Naive B cell (primary cell): ENCODE data around the gene CUBN. TPM values are rescaled to one million over a fixed set of nuclear protein-coding genes. Genes with fewer than 3 reads are reported as not detected.

Experiments
- ATAC-seq, 2 donors: fragments of 150-1000 bp; cut with Tn5 transposase; 2 replicates each; pipeline ENCODE4 v1.10.0; 2021; ENCODE audit warnings: low read depth in 2 of 2, mild to moderate bottlenecking in 2 of 2, moderate library complexity in 2 of 2
- DNase-seq: peaks from one replicate; pipeline ENCODE4 v3.0.0; 2022
- H3K27ac Mint-ChIP-seq, 6 donors: one replicate each; pipeline ENCODE4 v1.8.0; 2020 to 2022; ENCODE audit warnings: mild to moderate bottlenecking in 6 of 6, mixed read lengths in 6 of 6, moderate library complexity in 5 of 6, inconsistent platforms in 2 of 6
- H3K27me3 Mint-ChIP-seq, 3 donors: one replicate each; pipeline ENCODE4 v1.8.0; 2021 to 2022; ENCODE audit warnings: mixed read lengths in 3 of 3, mild to moderate bottlenecking in 1 of 3
- H3K36me3 Mint-ChIP-seq, 2 donors: one replicate each; pipeline ENCODE4 v1.8.0; 2020 to 2022; ENCODE audit warnings: mixed read lengths in 2 of 2, inconsistent platforms in 1 of 2, mild to moderate bottlenecking in 1 of 2
- H3K4me1 Mint-ChIP-seq, 3 donors: one replicate each; pipeline ENCODE4 v1.8.0; 2020 to 2022; ENCODE audit warnings: mixed read lengths in 3 of 3, inconsistent platforms in 1 of 3, mild to moderate bottlenecking in 1 of 3, moderate library complexity in 1 of 3
- H3K4me3 Mint-ChIP-seq, 8 donors: one replicate each; pipeline ENCODE4 v1.8.0; 2020 to 2022; ENCODE audit warnings: mild to moderate bottlenecking in 8 of 8, mixed read lengths in 8 of 8, moderate library complexity in 8 of 8, inconsistent platforms in 2 of 8
- H3K9me3 Mint-ChIP-seq, 7 donors: one replicate each; pipeline ENCODE4 v1.8.0; 2020 to 2022; ENCODE audit warnings: mixed read lengths in 7 of 7, mild to moderate bottlenecking in 5 of 7, inconsistent platforms in 2 of 7, moderate library complexity in 1 of 7
- polyA plus RNA-seq, 6 donors: library from polyadenylated mRNA; unstranded; fragments of 300-500 nt; fragmentation: Illumina TruSeq; gene quantifications; one replicate each; pipeline ENCODE4 v1.2.3, GENCODE V29; 2021; ENCODE audit warnings: low read depth in 6 of 6

The CUBN gene
- polyA plus RNA-seq, 6 donors from 2014 or later, result 0.07 to 0.51 (median 0.34) TPM; not detected in 1

DNA sequence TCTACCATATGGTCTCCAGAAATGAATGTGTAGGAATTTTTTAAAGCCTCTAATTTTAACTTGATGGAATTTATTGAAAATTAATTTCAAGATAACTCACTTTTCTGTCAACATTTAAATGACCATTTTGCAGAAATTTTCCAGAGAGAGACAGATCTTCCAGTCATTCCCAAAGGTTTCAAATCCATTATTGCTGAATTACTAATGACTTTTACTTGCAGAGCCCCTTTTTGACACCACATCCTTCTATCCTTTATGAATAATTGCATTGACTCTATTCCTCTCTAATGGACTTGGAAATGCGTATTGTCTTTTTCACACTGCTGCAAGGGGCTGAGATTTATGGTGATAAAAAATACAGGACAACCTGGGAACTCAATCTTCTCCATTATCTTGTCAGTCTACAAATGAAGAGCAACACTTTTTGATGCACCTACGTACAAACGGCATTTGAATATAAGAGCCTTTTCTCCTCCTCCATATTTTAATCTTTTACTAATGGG, 42.7 kb downstream of the CUBN start:
- ATAC-seq, result no peak
- H3K27me3 Mint-ChIP-seq, result no peaks in the 10 kb centered on the region
- no peaks in the 10 kb centered on the region for H3K4me1 Mint-ChIP-seq
- peaks cover 11 to 30% of the 10 kb centered on the region in 2 donors for H3K36me3 Mint-ChIP-seq
- H3K9me3 Mint-ChIP-seq, result no peaks in the 10 kb centered on the region
- no peak overlapping the region for H3K27ac Mint-ChIP-seq
- DNase-seq, result no peak
- H3K4me3 Mint-ChIP-seq, result no peak overlapping the region

DNA sequence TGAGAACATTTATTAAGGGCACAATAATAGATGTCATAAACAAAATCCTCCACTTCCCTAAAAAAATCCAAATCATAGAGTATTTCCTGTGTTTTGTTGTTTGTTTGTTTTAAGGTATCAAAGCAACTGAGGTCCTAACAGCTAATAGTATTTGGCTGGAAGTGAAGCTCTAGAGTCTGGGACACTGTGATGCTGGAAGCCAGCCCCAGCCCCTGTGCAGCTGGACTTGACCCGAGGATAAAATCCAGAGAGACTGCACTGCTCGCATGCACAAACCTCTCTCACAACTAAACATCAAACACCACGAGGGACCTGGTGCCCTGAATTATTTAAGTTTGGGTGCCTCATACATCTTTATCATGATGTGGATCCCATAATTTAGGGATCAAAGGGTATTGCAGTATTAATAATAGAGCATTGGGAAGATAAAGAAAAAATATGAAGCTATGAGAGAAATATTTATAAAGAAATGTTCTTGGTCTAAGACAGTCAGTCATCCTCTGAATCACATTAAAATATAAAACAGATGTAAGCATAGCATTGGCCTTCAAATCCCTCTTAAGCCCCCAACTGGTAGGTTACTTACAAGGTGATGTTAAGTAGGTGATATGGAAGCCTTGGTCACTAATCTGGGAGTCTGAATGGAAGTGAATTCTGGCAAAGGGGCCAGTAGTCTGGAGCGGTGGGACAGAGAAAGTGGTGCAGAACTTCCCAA, 44.4 kb downstream of the CUBN start:
- DNase-seq, result no peak
- Mint-ChIP-seq H3K27ac (no peak overlapping the region), H3K9me3 (no peaks in the 10 kb centered on the region), H3K36me3 (peaks cover 9 to 31% of the 10 kb centered on the region in 2 donors), H3K4me3 (no peak overlapping the region), H3K27me3 (no peaks in the 10 kb centered on the region), H3K4me1 (no peaks in the 10 kb centered on the region)
- ATAC-seq, result no peak

DNA sequence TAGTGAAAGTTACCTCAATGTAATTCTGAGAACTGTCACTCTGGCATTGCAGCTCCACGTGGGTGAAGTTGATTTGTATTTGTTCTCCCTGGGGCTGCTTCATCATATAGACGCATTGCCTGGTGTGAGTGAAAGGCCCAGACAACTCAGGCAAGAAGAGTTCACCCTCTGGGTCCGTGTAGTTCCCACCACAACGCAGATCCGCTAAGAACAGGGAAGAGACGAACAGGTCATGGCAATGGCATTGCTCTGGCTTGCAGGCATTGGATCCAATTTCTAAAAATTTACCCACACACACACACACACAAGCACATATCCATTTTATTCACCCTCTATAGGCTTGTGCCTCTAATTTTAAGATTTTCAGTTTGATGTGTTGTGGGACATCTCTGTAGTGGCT, 45.4 kb downstream of the CUBN start:
- Mint-ChIP-seq H3K9me3 (no peaks in the 10 kb centered on the region), H3K4me3 (no peak overlapping the region), H3K4me1 (no peaks in the 10 kb centered on the region), H3K27ac (no peak overlapping the region), H3K36me3 (peaks cover 16 to 31% of the 10 kb centered on the region in 2 donors), H3K27me3 (no peaks in the 10 kb centered on the region)
- ATAC-seq (no peak), DNase-seq (no peak)

DNA sequence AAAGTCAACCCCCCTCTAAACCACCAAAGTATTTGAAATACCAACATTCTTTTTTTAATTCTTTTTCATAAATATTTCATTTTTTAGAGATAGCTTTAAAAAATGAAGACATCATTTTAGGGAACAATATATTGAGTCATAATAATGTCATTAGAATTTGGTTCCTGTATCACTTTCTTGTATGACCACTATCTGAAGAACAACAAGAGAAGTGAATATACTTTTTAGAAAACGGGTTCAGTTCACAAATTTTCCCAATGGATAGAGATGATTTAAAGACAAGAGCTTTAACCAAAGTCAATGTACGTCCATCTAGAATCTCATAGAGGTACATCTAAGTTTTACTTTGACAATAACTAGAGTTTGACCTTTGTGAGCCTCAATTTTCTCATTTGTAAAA, 48.2 kb downstream of the CUBN start:
- Mint-ChIP-seq H3K4me3 (no peak overlapping the region), H3K4me1 (no peaks in the 10 kb centered on the region), H3K27ac (no peak overlapping the region), H3K9me3 (no peaks in the 10 kb centered on the region), H3K36me3 (peaks cover 16 to 35% of the 10 kb centered on the region in 2 donors), H3K27me3 (no peaks in the 10 kb centered on the region)
- DNase-seq, result no peak
- ATAC-seq, result no peak

DNA sequence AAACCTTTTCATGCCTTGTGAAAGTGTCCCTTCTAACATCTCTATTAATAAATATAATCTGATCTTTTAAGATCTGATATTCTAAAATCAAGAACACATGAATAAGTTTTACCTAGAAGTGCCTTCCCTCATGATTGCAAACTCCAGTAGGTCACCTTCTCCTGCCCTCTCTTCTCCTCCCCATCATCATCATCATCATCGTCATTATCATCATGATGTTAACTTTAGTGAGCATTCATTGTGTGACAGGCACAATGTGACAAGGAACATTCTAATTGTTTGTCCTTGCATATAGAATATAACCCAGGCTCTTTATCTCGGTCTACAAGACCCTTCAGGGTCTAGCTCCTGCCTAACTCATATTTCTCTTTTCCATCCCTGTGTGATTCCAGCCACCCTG, 51.7 kb downstream of the CUBN start:
- Mint-ChIP-seq H3K9me3 (no peaks in the 10 kb centered on the region), H3K27ac (no peak overlapping the region), H3K27me3 (no peaks in the 10 kb centered on the region), H3K4me1 (no peaks in the 10 kb centered on the region), H3K36me3 (peaks cover 7 to 15% of the 10 kb centered on the region in 2 donors), H3K4me3 (no peak overlapping the region)
- DNase-seq (no peak), ATAC-seq (no peak)

DNA sequence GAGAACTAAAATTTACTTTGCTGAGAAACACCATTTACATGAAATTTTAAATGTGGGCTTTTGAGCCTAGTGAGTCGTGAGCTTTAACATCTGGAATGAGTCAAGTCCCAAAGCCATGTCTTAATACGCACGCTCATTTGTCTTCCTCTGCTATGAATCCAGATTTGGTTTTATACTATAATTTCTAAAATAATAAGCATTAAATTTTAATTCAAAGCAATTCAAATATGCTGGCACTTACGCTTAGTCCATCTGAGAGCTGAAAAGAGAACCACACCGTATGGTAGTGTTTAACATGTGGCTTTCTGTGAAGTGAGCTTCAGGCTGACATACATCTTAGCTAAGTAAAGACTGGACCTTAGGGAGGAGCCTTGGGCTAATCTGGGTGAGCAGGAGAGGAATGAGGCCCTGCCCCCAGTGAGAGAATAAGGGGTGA, 52.2 kb downstream of the CUBN start:
- ATAC-seq, result no peak
- H3K36me3 Mint-ChIP-seq, result peaks cover 7 to 15% of the 10 kb centered on the region in 2 donors
- no peaks in the 10 kb centered on the region for H3K4me1 Mint-ChIP-seq
- no peaks in the 10 kb centered on the region for H3K9me3 Mint-ChIP-seq
- H3K27ac Mint-ChIP-seq, result no peak overlapping the region
- H3K27me3 Mint-ChIP-seq, result no peaks in the 10 kb centered on the region
- DNase-seq, result no peak
- H3K4me3 Mint-ChIP-seq, result no peak overlapping the region

DNA sequence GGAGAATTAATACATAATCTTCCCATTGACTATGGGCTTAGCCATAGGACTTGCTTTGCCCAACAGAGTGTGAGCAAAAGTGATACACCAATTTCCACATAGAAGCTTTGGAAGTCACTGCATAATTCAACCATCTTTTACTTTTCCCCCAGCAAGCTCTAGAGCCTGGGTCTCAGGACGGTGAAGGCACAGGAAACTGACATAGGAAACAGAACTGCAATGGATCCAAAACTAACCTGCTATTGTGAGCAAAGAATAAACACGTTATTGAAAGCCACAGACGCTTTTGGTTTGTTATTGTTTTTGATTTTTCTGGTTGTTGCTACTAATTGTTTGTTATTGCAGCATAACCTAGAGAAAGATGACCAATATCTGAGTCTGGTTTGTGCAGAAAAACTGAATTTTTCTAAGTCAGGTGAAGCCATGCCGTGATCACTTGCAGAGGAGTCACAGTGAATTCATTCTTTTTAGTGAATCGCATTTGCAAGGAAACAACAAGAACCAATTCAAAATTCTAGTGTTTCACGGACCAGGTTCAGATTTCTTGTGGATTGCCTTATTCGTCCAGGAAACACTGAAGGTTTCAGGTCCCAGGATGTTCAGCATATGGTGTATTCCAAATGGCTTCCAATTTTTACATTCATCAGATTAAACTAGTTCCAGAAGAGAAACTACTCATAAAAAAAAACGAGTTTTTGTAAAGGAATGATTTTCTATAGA, 52.8 kb downstream of the CUBN start:
- Mint-ChIP-seq H3K9me3 (no peaks in the 10 kb centered on the region), H3K27ac (no peak overlapping the region), H3K36me3 (peaks cover 7 to 10% of the 10 kb centered on the region in 2 donors), H3K4me1 (no peaks in the 10 kb centered on the region), H3K27me3 (no peaks in the 10 kb centered on the region), H3K4me3 (no peak overlapping the region)
- no peak for DNase-seq
- no peak for ATAC-seq

DNA sequence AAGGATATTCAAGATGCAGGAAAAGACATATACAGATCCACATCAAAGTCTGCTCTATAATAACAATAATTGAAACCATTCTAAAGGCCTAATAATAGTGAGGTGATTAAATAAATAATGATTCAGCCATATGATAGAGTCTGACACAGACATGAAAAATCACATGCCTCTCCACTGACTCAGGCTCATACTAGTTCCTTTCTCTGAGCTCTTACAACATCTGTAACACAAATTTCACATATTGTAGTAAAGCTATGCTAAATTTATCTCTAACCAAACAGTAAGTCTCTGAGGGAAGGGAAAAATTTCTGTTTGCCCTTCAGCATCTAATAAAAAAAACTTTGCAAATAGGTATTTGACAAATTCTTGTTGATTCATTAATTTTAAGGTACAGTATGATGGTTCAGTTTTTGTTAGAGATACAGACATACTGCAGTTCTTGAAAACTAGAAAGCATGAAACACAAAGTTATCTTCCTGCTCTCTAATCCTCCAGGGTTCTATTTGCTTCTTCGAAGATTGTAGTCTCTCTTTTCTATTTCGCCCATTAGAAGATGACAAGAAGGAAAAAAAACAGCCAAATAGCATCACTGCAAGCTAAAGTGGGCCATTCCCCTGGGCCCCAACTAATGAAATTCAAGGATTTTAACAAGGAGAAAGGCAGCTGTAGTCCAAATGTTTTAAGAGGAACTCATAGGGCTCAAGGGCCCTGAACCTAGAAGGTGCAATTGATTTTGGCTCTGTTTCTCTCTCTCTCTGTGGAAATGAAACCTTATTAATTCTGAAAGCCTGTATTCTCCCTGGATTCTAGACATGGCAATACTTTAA, 53.9 kb downstream of the CUBN start:
- no peaks in the 10 kb centered on the region for H3K27me3 Mint-ChIP-seq
- H3K4me3 Mint-ChIP-seq, result no peak overlapping the region
- peak overlapping the region in 1 of 6 donors; percentile 16 for H3K27ac Mint-ChIP-seq
- DNase-seq (no peak), ATAC-seq (no peak)
- no peaks in the 10 kb centered on the region for H3K4me1 Mint-ChIP-seq
- H3K36me3 Mint-ChIP-seq, result peaks cover 7 to 10% of the 10 kb centered on the region in 2 donors
- H3K9me3 Mint-ChIP-seq, result no peaks in the 10 kb centered on the region

DNA sequence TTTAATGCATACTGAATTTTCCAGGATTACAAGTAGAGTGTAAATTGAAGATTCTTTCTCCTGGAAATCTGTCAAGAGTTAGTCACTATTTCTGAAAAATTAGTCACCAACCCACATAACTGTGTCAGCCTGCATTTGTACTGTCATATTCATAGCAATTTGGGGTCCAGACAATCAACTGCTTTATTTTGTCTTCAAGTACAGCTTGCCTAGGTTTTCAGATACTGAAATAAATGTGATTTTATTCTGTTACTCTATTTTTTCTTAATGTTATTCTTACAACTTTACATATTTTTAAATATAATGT, 55.1 kb downstream of the CUBN start:
- Mint-ChIP-seq H3K4me3 (no peak overlapping the region), H3K27ac (no peak overlapping the region), H3K4me1 (no peaks in the 10 kb centered on the region), H3K27me3 (no peaks in the 10 kb centered on the region), H3K9me3 (peaks cover 0 to under 1% (median 0%) of the 10 kb centered on the region in 7 donors), H3K36me3 (peaks cover 1 to 10% of the 10 kb centered on the region in 2 donors)
- ATAC-seq (no peak), DNase-seq (no peak)

DNA sequence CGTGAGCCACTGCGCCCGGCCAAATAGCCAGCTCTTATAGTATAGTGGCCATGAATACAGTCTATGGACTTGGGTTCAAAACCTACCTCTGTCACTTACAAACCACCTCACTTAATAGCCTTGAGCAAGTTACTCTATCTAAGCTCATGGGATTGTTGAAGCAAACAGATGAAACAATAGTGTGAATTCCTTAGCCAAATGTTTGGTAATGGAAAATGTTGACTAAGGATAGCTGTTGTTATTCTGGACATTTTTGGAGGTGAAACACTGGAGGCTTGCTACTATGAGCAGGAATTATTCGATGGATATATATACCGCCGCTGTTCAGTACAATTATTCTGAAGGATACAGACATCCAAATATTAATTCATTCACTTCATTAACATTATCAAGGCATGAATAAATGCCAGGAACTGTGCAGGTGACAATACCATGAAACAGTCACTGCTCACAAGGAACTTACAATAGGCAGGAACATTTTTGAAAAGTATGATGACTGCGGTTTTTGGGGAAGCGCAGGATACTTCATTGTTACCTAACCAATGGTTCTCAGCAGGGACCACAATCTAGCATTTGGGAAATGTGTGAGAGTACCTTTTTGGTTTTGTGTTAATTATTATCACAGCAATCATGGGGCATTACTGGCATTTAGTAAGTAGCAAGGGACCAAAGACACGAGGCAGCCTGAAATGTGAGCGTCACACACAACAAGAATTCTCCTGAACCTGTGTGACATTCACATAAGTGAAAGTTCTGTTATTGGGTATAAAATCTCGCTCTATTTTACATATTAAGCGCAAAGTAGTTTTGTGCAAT, 55.7 kb downstream of the CUBN start:
- peaks cover 0 to 9% of the 10 kb centered on the region in 2 donors for H3K36me3 Mint-ChIP-seq
- H3K4me3 Mint-ChIP-seq, result no peak overlapping the region
- no peaks in the 10 kb centered on the region for H3K4me1 Mint-ChIP-seq
- H3K27me3 Mint-ChIP-seq, result no peaks in the 10 kb centered on the region
- ATAC-seq (no peak), DNase-seq (no peak)
- H3K27ac Mint-ChIP-seq, result no peak overlapping the region
- peaks cover 0 to 4% (median 0%) of the 10 kb centered on the region in 7 donors for H3K9me3 Mint-ChIP-seq

DNA sequence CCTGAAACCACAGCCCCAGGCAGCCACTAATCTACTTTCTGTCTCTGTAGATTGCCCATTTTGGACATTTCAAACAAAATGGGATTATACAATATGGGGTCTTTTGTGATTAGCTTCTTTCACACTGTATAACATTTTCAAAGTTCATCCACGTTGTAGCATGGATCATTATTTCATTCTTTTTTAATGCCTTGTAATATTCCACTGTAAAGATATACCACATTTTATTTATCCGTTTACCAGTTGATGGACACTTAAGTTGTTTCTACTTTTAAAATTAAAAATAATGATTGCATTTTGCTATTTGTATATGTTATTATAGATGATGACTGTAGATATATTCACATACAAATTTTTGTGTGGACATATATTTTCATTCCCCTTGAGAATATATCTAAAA, 60.7 kb downstream of the CUBN start:
- no peaks in the 10 kb centered on the region for H3K27me3 Mint-ChIP-seq
- H3K4me3 Mint-ChIP-seq, result no peak overlapping the region
- DNase-seq (no peak), ATAC-seq (no peak)
- H3K9me3 Mint-ChIP-seq, result peaks cover 0 to 4% (median 0%) of the 10 kb centered on the region in 7 donors
- H3K4me1 Mint-ChIP-seq, result no peaks in the 10 kb centered on the region
- peaks cover 7 to 12% of the 10 kb centered on the region in 2 donors for H3K36me3 Mint-ChIP-seq
- H3K27ac Mint-ChIP-seq, result no peak overlapping the region

DNA sequence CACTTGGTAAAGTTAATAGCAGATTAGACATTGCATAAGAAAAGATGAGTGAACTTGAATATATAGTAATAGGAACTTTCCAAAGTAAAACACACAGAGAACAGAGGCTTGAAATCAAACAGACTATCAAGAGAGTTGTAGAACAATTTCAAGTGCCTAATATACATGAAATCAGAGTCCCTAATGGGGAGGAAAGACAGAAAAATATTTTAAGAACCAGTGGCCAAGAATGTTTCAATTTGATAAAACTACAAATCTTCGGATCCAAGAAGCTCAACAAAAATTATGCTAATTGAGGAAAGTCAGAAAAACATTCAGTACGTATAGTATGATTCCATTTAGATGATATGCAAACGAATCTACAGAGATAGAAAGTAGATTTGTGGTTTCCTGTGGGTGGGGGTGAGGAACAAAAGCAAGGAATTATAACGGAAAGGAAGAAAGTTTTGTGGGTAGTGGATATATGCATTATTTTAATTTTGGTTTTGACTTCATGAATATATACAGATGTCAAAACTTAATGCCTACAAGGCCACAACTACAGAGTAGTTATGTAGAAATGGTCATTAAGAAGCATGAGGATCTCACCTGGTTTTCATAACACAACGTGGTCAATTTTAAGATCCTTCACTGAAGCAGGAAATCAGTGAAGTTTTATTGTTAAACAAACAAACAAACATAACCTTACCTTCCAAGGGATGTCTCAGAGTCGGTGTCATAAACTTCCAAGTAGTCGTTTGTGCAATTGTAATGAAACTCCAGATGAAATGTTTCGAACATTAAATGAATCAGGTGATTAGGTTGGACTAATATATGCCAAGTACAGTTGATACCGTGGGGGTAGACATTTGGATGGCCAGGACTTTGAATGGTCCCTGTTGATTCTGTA, 62.0 kb downstream of the CUBN start:
- H3K27ac Mint-ChIP-seq, result peak overlapping the region in 2 of 6 donors; percentile 19 to 41
- H3K27me3 Mint-ChIP-seq, result no peaks in the 10 kb centered on the region
- H3K4me3 Mint-ChIP-seq, result no peak overlapping the region
- no peak for ATAC-seq
- peaks cover 0 to 4% (median 0%) of the 10 kb centered on the region in 7 donors for H3K9me3 Mint-ChIP-seq
- no peak for DNase-seq
- H3K4me1 Mint-ChIP-seq, result no peaks in the 10 kb centered on the region
- peaks cover 7 to 12% of the 10 kb centered on the region in 2 donors for H3K36me3 Mint-ChIP-seq
